Gastrocnemius medialis (tissue), 4 donors: ENCODE measurements around the gene FIGNL1.

Source experiments
- POLR2A ChIP-seq, 2 donors: fragments of 450-650 bp; IDR thresholded peaks; one replicate each; pipeline ENCODE4 v1.6.1; 2017; ENCODE audit warnings: antibody characterized with exemption in 2 of 2, mild to moderate bottlenecking in 2 of 2, moderate library complexity in 2 of 2
- TF ChIP-seq, protein P1 (sequence below), 5 experiments: fragments of 450-650 bp in 3 of 5; fragments of 200-600 bp in 2 of 5; sonication (generic) in 2 of 5; IDR thresholded peaks in 4 of 5; conservative IDR thresholded peaks in 1 of 5; 1 replicate in 4 of 5; 2 replicates in 1 of 5; pipeline ENCODE4 v1.5.1; 2016 to 2019; ENCODE audit warnings: antibody characterized with exemption in 5 of 5, mild to moderate bottlenecking in 3 of 5, moderate library complexity in 3 of 5

DNA sequence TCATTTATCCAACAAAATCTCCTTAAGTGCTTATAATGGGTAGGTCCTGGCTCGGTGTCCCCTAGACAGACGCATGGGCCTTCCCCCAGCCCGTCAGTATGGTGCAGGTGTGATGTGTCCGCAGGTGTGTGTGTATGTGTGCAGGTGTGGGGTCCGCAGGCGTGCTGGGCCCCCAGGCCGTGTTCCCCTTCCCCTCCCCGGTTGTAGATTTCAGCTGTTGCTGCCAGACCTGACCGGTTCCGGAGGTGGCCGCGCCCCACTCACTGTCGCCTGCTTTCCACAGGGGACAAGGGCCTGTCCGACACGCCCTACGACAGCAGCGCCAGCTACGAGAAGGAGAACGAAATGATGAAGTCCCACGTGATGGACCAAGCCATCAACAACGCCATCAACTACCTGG, 50.5 kb downstream of the FIGNL1 start:
- TF ChIP-seq, protein P1, sequence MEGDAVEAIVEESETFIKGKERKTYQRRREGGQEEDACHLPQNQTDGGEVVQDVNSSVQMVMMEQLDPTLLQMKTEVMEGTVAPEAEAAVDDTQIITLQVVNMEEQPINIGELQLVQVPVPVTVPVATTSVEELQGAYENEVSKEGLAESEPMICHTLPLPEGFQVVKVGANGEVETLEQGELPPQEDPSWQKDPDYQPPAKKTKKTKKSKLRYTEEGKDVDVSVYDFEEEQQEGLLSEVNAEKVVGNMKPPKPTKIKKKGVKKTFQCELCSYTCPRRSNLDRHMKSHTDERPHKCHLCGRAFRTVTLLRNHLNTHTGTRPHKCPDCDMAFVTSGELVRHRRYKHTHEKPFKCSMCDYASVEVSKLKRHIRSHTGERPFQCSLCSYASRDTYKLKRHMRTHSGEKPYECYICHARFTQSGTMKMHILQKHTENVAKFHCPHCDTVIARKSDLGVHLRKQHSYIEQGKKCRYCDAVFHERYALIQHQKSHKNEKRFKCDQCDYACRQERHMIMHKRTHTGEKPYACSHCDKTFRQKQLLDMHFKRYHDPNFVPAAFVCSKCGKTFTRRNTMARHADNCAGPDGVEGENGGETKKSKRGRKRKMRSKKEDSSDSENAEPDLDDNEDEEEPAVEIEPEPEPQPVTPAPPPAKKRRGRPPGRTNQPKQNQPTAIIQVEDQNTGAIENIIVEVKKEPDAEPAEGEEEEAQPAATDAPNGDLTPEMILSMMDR (IDR thresholded peaks at IDR 0.05 in 4 of 5, conservative IDR thresholded peaks at IDR 0.05 in 1 of 5), result no peak
- TF ChIP-seq POLR2A (IDR thresholded peaks at IDR 0.05), result no peak
